Muscle of leg (tissue), 16 donors: ENCODE measurements around the gene POP4. TPM values are rescaled to one million over a fixed set of nuclear protein-coding genes. Genes with fewer than 3 reads are reported as not detected.
"Not testable (repeated sequence)": the region's sequence is repeated elsewhere in the genome, so short reads cannot be mapped to it uniquely, and the experiment has no call there.

Source experiments
- DNase-seq: peaks from one replicate; pipeline ENCODE4 v3.0.0; 2013
- H3K27ac ChIP-seq: one replicate; pipeline ENCODE4 v1.5.1; 2013; ENCODE audit warnings: mild to moderate bottlenecking, low read length, control low read depth
- H3K27me3 ChIP-seq: one replicate; pipeline ENCODE4 v1.6.1; 2013; ENCODE audit warnings: low read length; ENCODE audit not compliant: control insufficient read depth, insufficient read depth
- H3K36me3 ChIP-seq: one replicate; pipeline ENCODE4 v1.6.1; 2013; ENCODE audit warnings: low read length; ENCODE audit not compliant: control insufficient read depth, insufficient read depth
- H3K4me1 ChIP-seq: one replicate; pipeline ENCODE4 v1.6.1; 2013; ENCODE audit warnings: low read length; ENCODE audit not compliant: control insufficient read depth, insufficient read depth
- H3K4me3 ChIP-seq: one replicate; pipeline ENCODE4 v1.5.1; 2013; ENCODE audit warnings: low read length, control low read depth
- H3K9me3 ChIP-seq: replicated peaks from 2 replicates; pipeline ENCODE4 v1.6.1; 2013; ENCODE audit warnings: low read depth, low read length; ENCODE audit not compliant: control insufficient read depth
- WGBS: methylation state at CpG from one replicate; pipeline ENCODE4 v1.1.5; 2013; ENCODE audit warnings: missing lambda C conversion rate; ENCODE audit not compliant: insufficient coverage; 5-methylcytosine and 5-hydroxymethylcytosine counted together
- long read RNA-seq, 11 donors: transcript quantifications; one replicate each; lab custom pipeline, GENCODE V29; 2026
- polyA plus RNA-seq, 8 donors: library from polyadenylated mRNA; unstranded; fragments of 120-200 nt; gene quantifications; one replicate each; pipeline versions ENCODE4 v1.2.1 to v1.2.3, GENCODE V29; 2013; ENCODE audit warnings: inconsistent platforms in 1 of 8, low replicate concordance in 1 of 8; ENCODE audit not compliant: insufficient read length in 8 of 8, insufficient read depth in 1 of 8
- total RNA-seq: library from RNA; stranded (reverse); fragments of 120-200 nt; gene quantifications from one replicate; pipeline ENCODE4 v1.2.4, GENCODE V29; 2013

The POP4 gene, protein sequence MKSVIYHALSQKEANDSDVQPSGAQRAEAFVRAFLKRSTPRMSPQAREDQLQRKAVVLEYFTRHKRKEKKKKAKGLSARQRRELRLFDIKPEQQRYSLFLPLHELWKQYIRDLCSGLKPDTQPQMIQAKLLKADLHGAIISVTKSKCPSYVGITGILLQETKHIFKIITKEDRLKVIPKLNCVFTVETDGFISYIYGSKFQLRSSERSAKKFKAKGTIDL
- 62.7 TPM for total RNA-seq
- 10 to 100 TPM; 40.1 to 47.6 (median 42.2) TPM for polyA plus RNA-seq
- long read RNA-seq, donor 1, transcript POP4-202 (7 exons, 3,385 nt) = major isoform, 5 of 5 reads
- long read RNA-seq, donor 1, partial matches to known transcripts = 0 of 5 reads
- long read RNA-seq, donor 1, other reads (novel, unspliced or antisense) = 0 of 5 reads
- long read RNA-seq, donor 2, partial matches to known transcripts = 0 of 1 reads
- long read RNA-seq, donor 2, other reads (novel, unspliced or antisense) = 0 of 1 reads
- long read RNA-seq, donor 3, transcript POP4-202 (7 exons, 3,385 nt) = major isoform, 9 of 9 reads
- long read RNA-seq, donor 3, partial matches to known transcripts = 0 of 9 reads
- long read RNA-seq, donor 3, other reads (novel, unspliced or antisense) = 0 of 9 reads
- long read RNA-seq, donor 4, transcript POP4-202 (7 exons, 3,385 nt) = major isoform, 6 of 7 reads
- long read RNA-seq, donor 4, partial matches to known transcripts = 0 of 7 reads
- long read RNA-seq, donor 4, other reads (novel, unspliced or antisense) = 0 of 7 reads
- long read RNA-seq, donor 5, transcript POP4-202 (7 exons, 3,385 nt) = major isoform, 16 of 17 reads
- long read RNA-seq, donor 5, partial matches to known transcripts = 0 of 17 reads
- long read RNA-seq, donor 5, other reads (novel, unspliced or antisense) = 0 of 17 reads
- long read RNA-seq, donor 6, transcript POP4-202 (7 exons, 3,385 nt) = major isoform, 16 of 18 reads
- long read RNA-seq, donor 6, partial matches to known transcripts = 0 of 18 reads
- long read RNA-seq, donor 6, other reads (novel, unspliced or antisense) = 0 of 18 reads
- long read RNA-seq, donor 7, transcript POP4-202 (7 exons, 3,385 nt) = major isoform, 8 of 10 reads
- long read RNA-seq, donor 7, partial matches to known transcripts = 0 of 10 reads
- long read RNA-seq, donor 7, other reads (novel, unspliced or antisense) = 0 of 10 reads
- long read RNA-seq, donor 8, partial matches to known transcripts = 0 of 4 reads
- long read RNA-seq, donor 8, other reads (novel, unspliced or antisense) = 0 of 4 reads
- long read RNA-seq, donor 9, transcript POP4-202 (7 exons, 3,385 nt) = major isoform, 5 of 6 reads
- long read RNA-seq, donor 9, partial matches to known transcripts = 0 of 6 reads
- long read RNA-seq, donor 9, other reads (novel, unspliced or antisense) = 0 of 6 reads
- long read RNA-seq, donor 10, transcript POP4-202 (7 exons, 3,385 nt) = major isoform, 17 of 20 reads
- long read RNA-seq, donor 10, partial matches to known transcripts = 0 of 20 reads
- long read RNA-seq, donor 10, other reads (novel, unspliced or antisense) = 0 of 20 reads
- long read RNA-seq, donor 11, transcript POP4-202 (7 exons, 3,385 nt) = major isoform, 7 of 9 reads
- long read RNA-seq, donor 11, partial matches to known transcripts = 0 of 9 reads
- long read RNA-seq, donor 11, other reads (novel, unspliced or antisense) = 0 of 9 reads

DNA sequence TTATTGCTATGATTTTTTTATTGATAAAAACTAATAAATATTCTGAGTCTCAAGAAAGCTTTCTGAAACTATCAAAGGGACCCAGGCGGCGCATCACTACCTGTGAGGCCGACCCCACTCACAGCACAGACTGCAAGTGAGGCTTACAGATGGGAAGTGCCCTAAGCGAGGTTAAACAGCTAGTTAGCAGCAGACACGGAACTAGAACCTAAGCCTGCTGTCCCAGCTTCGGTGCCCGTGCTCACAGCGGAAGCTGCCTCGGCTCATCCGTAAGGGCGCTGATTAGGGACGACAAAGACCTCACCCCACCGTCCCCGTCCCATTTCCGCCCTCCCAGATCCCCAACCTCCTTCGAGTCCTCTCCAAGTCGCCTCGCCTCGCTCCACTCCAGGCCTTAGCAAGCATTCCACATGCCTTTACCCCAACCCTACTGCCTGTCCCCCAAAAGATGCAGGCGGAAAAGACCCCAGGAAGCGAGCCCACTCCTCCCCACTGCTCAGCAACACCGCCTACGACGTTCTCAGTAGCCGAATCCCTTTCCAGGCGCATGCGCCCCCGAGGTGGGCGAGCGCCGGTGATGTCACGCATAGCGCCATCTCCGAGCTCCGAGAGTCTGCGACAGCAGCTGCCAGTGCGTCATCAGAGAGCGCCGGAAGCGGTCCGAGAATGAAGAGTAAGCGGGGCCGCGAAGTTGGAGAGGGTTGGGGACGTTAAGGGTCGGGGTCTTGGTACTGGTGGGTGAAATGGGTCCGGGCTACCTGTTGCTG lies at the start of gene POP4:
POP4 (plus strand) TSS at position 631 of the 767 bp plus-strand sequence; CDS start at position 667, 36 bp downstream.
- WGBS = under 1% methylated on average over 43 of the region's 47 CpGs
- Histone ChIP-seq H3K4me3 (peak within 1 kb of the TSS; percentile 94), H3K27me3 (peaks cover 4% of the 10 kb centered on the region), H3K9me3 (no peaks in the 10 kb centered on the region), H3K36me3 (peaks cover 13% of the 10 kb centered on the region), H3K27ac (peak within 1 kb of the TSS; percentile 95), H3K4me1 (peaks cover 12% of the 10 kb centered on the region)
- peak; percentile 99 for DNase-seq

DNA sequence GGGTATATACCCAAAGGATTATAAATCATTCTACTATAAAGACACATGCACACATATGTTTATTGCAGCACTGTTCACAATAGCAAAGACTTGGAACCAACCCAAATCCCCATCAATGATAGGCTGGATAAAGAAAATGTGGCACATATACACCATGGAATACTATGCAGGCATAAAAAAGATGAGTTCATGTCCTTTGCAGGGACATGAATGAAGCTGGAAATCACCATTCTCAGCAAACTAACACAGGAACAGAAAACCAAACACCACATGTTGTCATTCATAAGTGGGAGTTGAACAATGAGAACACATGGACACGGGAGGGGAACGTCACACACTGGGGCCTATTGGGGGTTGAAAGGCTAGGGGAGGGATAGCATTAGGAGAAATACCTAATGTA lies 47.0 kb upstream of the POP4 start:
- not testable (repeated sequence) for H3K4me3 ChIP-seq
- WGBS = no CpG with 5 or more reads among the region's 2 CpGs

GRCh38 chr19:29559743-29560142 lies 46.3 kb upstream of the POP4 start:
- H3K4me3 ChIP-seq = no peak overlapping the region
- H3K9me3 ChIP-seq = peaks cover 11% of the 10 kb centered on the region
- no peak for DNase-seq
- no peaks in the 10 kb centered on the region for H3K36me3 ChIP-seq
- WGBS = 69% methylated on average over 3 of the region's 4 CpGs
- no peak overlapping the region for H3K27ac ChIP-seq
- H3K27me3 ChIP-seq = peaks cover under 1% of the 10 kb centered on the region
- H3K4me1 ChIP-seq = no peaks in the 10 kb centered on the region

More for the DNA sequence above, 47.0 kb upstream of the POP4 start:
- not testable (repeated sequence) for H3K4me1 ChIP-seq, DNase-seq, H3K36me3 ChIP-seq, H3K27ac ChIP-seq, H3K27me3 ChIP-seq
- peaks cover 11% of the 10 kb centered on the region for H3K9me3 ChIP-seq

- H3K27ac ChIP-seq = no peak overlapping the region
- peaks cover 2% of the 10 kb centered on the region for H3K27me3 ChIP-seq
- peaks cover 11% of the 10 kb centered on the region for H3K9me3 ChIP-seq
- no peak overlapping the region for H3K4me3 ChIP-seq
- no peaks in the 10 kb centered on the region for H3K36me3 ChIP-seq
- 65% methylated on average over 4 of the region's 6 CpGs for WGBS
- no peaks in the 10 kb centered on the region for H3K4me1 ChIP-seq
- DNase-seq = no peak
Observed at GRCh38 chr19:29560313-29561075, 45.6 kb upstream of the POP4 start.

DNA sequence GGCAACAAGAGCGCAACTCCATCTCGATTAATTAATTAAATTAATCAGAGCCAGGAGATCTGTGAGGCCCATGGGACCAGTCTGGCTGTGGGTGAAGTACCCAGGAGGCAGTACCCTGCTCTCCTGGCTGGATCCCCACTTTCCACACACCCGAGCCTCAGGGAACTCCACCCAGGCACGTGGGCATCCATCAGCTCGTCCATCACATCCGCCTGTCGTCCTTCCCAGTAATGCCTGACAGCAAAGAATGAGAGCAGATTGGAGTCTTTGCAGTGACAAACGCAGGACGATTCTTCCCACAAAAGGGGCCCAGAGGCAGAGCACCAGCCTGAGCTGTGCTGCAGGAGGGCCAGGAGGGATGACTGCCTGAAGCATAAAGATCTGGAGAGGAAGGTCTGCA lies 44.5 kb upstream of the POP4 start:
- H3K4me1 ChIP-seq = no peaks in the 10 kb centered on the region
- WGBS = 69% methylated on average over 6 of the region's 9 CpGs

DNA sequence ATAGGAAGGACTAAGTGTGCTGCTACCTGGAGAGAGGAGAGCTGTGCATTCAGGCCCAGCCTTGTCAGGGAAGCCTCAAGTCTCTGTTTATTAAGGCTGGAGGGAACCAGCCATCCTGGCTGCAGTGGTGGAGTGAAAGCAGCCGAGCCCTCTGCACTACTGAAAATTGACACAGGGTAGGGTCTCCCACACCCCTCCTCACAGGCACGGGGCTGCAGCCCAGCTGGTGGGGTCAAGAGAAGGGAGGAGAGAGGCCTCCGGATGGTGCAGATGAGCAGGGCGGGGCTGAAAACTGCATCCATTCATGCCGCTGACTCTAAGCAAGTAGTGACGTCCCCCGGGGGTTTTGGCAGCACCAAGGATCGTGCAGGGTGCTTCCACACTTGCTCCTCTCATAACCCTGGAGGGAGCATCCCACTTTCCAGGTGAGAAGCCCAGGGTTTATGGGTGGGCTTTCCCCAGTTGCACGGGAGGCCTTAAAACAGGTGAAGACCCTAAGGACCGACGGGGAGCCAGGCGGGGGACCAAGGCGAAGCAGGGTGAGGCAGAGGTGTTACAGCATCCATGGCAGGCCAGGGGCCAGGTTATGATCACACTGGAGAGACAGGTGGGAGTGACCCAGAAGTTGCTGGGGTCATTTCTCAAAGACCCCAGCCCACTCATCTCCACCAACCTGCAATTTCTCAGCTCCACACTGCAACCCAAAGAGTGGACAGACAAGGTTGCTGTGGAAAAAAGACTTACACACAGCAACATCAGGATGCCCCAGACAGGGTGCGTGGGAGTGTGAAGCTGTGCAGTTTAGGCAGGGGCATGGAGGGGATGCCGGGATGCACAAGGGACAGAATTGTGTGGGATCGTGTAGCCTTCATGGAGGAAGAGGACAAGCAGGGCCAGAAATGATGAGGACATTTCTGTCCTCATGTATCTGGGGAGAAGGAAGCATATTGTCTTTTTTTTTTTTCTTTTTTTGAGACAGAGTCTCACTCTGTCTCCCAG lies 43.5 kb upstream of the POP4 start:
- Histone ChIP-seq H3K27ac (no peak overlapping the region), H3K27me3 (peaks cover 2% of the 10 kb centered on the region), H3K4me1 (no peaks in the 10 kb centered on the region), H3K36me3 (no peaks in the 10 kb centered on the region), H3K9me3 (peaks cover 11% of the 10 kb centered on the region), H3K4me3 (no peak overlapping the region)
- no peak for DNase-seq
- WGBS = 59% methylated on average over 12 of the region's 16 CpGs

More for the DNA sequence above, 44.5 kb upstream of the POP4 start:
- Histone ChIP-seq H3K36me3 (no peaks in the 10 kb centered on the region), H3K27me3 (peaks cover 2% of the 10 kb centered on the region), H3K9me3 (peaks cover 11% of the 10 kb centered on the region), H3K27ac (no peak overlapping the region), H3K4me3 (no peak overlapping the region)
- DNase-seq = no peak

- H3K4me3 ChIP-seq = no peak overlapping the region
- H3K27me3 ChIP-seq = peaks cover 6% of the 10 kb centered on the region
- H3K9me3 ChIP-seq = peaks cover 11% of the 10 kb centered on the region
- no peak overlapping the region for H3K27ac ChIP-seq
- no peaks in the 10 kb centered on the region for H3K36me3 ChIP-seq
- 84% methylated on average over 3 of the region's 11 CpGs for WGBS
- no peak for DNase-seq
- no peaks in the 10 kb centered on the region for H3K4me1 ChIP-seq
Observed at GRCh38 chr19:29563486-29564101, 42.5 kb upstream of the POP4 start.
